IPS-11a (cell line): Measurements from ENCODE around the gene CTNNA1.
"Not testable (repeated sequence)": the region's sequence is repeated elsewhere in the genome, so short reads cannot be mapped to it uniquely, and the experiment has no call there.

Source experiments
- H3K4me3 ChIP-seq: one replicate; pipeline ENCODE4 v1.5.1; 2013; ENCODE audit warnings: low read depth, low read length, control low read depth

The CTNNA1 gene

DNA sequence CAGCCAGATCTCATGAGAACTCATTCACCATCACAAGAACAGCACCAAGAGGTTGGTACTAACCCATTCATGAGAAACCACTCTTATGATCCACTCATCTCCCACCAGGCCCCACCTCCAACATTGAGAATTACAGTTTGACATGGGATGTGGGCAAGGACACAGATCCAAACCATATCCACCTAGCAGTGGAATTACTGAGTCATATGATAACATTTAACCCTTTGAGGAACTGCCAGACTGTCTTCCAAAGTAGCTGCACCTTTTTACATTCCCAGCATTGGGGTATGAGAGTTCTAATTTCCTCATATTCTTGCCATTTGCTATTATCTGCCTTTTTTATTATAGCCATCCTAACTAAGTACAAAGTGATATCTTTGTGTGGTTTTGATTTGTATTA lies 51.9 kb downstream of the CTNNA1 start:
- H3K4me3 ChIP-seq, result no peak overlapping the region

DNA sequence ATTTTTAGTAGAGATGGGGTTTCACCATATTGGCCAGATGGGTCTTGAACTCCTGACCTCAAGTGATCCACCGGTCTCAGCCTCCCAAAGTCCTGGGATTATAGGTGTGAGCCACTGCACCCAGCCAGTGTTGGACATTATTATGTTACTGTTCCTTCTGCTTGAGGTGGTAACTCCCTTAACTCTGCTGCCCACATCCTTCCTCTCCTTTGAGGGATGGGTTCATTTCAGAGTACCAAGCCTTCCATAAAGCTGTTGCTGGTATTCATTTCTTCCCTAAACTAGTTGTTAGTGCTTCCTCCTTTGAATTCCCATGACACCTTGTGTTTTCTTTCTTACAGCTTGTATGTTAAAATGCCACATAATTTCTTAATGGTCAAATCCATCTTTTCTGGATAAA lies 54.0 kb downstream of the CTNNA1 start:
- H3K4me3 ChIP-seq, result no peak overlapping the region

- H3K4me3 ChIP-seq, result no peak overlapping the region
Observed at GRCh38 chr5:138809391-138809790, 56.2 kb downstream of the CTNNA1 start.

DNA sequence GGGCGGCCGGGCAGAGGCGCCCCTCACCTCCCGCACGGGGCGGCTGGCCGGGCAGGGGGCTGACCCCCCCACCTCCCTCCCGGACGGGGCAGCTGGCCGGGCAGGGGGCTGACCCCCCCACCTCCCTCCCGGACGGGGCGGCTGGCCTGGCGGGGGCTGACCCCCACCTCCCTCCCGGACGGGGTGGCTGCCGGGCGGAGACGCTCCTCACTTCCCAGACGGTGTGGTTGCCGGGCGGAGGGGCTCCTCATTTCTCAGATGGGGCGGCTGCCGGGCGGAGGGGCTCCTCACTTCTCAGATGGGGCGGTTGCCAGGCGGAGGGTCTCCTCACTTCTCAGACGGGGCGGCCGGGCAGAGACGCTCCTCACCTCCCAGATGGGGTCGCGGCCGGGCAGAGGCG lies 57.6 kb downstream of the CTNNA1 start:
- not testable (repeated sequence) for H3K4me3 ChIP-seq

GRCh38 chr5:138815529-138815928 lies 62.3 kb downstream of the CTNNA1 start:
- no peak overlapping the region for H3K4me3 ChIP-seq

- H3K4me3 ChIP-seq, result no peak overlapping the region
Observed at GRCh38 chr5:138817241-138817640, 64.0 kb downstream of the CTNNA1 start.

DNA sequence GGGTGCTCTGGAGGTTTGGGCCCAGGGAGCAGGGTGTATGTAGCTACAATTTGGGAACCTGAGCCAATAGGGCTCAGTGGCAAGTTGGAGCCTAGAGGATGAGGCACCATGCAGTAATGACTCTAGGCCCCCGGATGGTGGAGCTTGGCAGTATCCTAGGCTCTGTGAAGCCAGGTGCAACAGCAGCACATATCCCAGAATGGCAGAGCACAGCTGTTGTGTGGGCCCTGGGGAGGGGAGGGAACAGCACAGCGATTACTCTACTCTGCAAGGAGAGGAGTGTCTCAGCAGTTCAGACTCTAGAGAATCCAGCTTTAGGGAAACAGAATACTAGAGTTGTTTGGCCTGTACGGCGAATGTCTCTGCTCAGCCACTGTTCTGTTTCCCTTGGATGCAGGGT lies 65.9 kb downstream of the CTNNA1 start:
- H3K4me3 ChIP-seq, result no peak overlapping the region

DNA sequence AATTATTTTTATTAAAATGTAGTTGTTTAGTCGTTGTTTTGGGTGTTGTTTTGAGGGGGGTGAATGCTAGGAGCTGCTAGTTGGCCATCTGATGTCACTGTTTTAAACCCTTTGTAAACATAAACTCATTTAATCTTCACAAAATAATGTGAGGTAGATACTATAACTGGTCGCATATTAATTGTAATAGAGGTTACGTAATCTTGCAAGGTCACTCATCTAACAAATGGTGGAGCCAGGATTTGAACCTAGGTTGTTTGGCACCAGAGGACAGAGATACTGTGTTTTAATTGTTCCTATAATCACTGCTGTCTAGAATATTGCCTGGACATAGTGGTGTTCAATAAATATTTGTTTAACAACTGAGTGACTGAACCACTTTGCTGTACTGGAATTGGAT lies 67.5 kb downstream of the CTNNA1 start:
- H3K4me3 ChIP-seq, result no peak overlapping the region

DNA sequence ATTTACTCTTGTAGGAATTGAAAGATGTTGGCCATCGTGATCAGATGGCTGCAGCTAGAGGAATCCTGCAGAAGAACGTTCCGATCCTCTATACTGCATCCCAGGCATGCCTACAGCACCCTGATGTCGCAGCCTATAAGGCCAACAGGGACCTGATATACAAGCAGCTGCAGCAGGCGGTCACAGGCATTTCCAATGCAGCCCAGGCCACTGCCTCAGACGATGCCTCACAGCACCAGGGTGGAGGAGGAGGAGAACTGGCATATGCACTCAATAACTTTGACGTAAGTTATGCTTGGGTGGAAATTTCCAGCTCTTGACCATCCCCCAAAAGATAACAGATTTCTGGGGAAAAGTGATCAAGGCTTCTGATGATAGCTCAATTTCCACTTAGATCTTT lies 71.3 kb downstream of the CTNNA1 start:
- H3K4me3 ChIP-seq, result no peak overlapping the region

DNA sequence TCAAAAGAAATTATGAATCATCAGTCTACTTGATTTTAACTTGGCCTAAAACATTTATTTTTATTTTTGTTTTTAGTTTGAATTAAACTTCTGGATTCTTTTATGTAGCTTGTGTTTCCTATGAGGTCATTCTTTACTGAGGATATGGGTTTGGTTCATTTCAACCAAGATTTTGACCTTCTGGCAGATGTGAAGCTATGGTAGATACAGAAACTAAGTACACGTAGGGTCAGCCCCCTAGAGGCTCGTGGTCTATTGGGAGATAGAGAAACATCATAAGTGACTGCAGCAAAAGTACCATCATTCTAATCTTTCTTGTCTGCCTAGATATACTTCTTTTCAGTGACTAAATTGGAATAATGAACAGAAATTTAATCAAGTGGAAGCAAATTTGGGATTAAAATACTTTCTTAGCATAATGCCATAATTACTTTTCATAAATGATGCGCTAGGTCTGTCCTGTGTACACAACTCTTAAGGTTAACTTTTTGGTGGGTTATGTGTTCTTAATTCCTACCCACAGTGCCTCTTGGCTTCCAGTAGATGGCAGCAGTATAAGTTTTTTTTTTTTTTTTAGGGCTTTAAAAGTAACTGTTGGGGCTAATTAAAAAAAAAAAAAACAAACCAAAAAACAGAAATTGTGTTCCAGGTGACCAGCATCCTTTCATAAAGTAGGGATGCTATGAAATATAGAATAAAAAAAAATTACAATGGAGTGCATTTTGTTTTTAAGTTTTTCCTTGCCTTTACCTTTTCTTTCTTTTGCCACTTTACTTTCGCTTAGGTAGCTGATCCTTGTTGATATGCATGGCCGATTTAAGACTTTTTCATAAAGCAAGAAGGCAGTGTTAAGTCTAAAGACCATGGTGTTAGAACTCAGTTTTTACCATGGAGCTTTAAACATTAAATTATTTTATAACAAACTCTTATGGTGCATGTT lies 72.0 kb downstream of the CTNNA1 start:
- no peak overlapping the region for H3K4me3 ChIP-seq

- H3K4me3 ChIP-seq, result no peak overlapping the region
Observed at GRCh38 chr5:138828556-138828955, 75.3 kb downstream of the CTNNA1 start.

DNA sequence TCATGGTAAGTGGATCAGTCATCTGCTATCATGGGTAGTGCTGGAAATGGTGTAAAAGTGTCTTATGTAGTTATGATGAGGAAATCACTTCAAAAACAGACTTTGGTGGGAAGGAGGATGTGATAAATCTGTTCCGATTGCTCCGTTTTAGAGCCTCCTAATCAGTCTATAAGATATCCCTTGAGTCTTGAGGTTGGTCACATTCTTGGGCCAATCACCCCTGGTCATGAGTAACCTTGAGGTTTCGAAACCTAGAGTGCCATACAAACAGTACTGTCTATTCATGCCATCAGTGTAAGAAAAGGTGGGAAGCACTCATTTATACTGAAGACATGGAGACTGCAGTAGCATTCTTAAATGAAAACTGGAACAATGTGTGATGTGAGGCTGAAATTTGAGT lies 76.1 kb downstream of the CTNNA1 start:
- no peak overlapping the region for H3K4me3 ChIP-seq

DNA sequence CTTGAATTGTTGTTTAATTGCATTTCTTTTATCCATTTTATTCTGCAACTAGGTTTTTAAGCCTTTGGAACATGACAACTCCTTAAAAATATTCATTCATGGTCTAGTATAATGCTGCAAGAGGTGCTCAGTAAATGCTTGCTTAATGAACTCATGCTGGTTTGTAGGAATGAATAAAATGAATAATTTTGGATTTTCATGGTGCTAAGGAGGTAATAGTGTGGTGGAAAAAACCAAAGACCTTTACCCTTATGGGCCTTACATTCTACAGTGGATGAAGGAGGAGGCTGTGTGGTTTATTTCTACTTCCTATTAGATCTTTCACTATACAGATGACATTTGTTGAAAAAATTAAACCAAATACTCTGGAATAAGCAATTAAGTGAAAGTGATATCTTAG lies 78.5 kb downstream of the CTNNA1 start:
- no peak overlapping the region for H3K4me3 ChIP-seq

DNA sequence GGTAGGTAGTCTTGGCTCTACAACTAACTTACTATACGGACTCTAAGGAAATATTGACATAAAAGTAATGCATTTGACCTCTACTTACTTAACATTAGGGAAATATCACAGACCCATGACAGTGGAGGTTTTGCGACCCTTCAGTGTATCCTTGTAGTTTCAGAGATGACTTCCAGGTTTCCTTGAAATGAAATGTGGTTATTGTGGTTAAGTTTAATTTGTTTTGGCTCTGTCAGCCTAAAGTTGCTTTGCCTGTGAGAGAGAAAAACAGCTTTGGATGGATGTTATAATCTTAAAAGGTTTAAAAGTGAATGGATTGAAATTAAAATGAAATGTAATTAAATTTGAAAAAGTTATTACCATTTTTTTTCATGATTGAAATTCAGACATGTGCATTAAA lies 79.0 kb downstream of the CTNNA1 start:
- no peak overlapping the region for H3K4me3 ChIP-seq

- no peak overlapping the region for H3K4me3 ChIP-seq
Observed at GRCh38 chr5:138833080-138833479, 79.9 kb downstream of the CTNNA1 start.

DNA sequence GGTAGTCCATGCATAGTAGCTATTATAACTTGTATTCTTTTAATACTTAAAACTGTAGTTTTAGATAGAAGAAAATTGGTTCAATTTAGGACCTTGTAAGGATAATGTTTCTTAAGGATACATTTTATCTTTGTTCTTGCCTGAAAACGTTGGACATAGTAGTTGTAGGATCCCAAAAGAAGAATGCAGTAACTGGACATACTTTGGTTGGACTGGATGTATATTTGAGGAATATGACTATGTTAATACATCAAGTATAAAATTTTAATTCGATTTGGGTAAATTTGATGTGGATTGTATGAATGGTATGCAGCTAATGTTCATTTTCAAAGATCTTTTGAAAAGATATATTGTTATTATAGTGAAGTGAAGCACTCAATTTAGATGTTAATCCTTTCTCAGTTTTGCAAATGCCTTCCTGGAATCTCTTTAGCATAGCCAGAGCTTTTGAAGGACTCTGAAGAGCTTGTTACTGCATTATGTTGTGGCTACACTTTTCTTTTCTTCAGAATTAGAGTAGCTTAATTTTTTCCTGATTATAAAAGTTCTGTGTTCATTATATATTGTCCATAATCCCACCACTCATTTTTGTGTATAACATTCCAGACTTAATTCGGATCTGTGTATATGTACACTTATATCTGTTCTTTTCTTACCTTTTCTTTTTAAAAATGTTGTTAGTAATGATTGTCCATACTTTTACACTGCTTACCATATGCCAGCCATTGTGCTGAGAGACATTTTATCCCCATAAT lies 80.7 kb downstream of the CTNNA1 start:
- H3K4me3 ChIP-seq, result no peak overlapping the region

DNA sequence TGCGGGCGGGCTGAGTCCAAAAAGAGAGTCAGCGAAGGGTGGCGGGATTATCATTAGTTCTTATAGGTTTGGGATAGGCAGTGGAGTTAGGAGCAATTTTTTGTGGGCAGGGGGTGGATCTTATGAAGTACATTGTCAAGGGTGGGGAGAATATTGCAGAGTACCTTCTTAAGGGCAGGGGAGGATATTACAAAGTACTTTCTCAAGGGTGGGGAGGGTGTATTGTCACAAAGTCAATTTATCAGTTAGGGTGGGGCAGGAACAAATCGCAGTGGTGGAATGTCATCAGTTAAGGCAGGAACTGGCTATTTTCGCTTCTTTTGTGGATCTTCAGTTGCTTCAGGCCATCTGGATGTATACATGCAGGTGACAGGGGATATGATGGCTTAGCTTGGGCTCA lies 81.6 kb downstream of the CTNNA1 start:
- H3K4me3 ChIP-seq, result not testable (repeated sequence)

DNA sequence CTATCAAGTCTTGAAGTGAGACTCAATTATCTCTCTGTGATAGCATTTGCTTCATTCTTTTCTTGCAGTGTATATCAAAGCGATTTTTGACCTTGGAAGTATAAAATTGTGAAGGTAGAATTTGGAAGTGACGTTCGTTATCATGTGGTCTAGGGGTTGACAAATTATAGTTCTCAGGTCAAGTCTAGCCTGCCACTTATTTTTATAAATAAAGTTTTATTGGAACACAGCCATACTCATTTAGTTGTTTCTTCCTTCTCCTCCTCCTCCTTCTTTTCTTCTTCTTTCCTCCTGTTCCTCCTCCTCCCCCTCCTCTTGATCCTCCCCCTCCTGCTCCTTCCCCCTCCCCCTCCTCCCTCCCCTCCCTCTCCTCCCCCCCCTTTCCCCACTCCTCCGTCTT lies 83.9 kb downstream of the CTNNA1 start:
- H3K4me3 ChIP-seq, result no peak overlapping the region

DNA sequence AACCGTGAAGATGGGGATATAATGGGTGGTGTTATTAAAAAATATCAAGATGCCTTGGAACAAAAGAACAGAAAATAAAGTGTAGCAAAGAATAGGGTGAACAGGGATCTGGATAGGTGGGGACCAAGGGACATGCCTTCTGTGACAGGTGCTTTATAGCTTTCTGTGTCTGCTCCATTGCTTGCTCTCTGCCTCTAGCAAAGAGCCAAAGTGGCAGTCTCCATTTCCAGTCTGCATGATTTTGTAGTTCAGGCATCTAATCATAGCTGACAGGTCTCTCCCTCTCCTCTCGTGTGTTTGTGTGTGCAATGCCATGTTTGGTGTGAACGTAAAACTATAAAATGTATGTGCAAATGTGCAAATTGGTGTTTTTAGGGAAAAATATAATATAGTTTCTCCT lies 86.9 kb downstream of the CTNNA1 start:
- H3K4me3 ChIP-seq, result no peak overlapping the region

- H3K4me3 ChIP-seq, result no peak overlapping the region
Observed at GRCh38 chr5:138841531-138841930, 88.3 kb downstream of the CTNNA1 start.

- H3K4me3 ChIP-seq, result no peak overlapping the region
Observed at GRCh38 chr5:138843316-138844124, 90.3 kb downstream of the CTNNA1 start.

- H3K4me3 ChIP-seq, result no peak overlapping the region
Observed at GRCh38 chr5:138844125-138844461, 90.9 kb downstream of the CTNNA1 start.
